ENCODE results near the gene MARS1.

The MARS1 gene

DNA sequence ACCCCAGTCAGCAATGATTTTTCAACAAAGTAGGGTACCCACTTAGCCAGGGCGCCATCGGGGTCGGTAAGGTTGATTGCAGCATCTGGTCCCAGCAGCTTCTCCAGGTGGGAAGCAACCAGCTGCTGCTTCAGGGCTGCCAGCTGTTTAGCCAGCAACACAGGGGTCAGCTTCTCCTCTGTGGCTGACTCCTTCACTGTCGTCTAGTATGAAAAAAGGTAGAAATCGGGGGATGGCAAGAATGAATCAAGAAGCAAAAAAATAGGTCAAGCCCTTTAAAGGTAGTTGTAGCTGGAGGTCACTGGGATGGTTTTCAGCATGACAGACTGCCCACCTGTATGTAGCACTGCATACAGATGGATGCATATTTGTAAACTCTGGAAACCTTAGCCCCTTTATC lies 46.4 kb downstream of the MARS1 start:
- no peak for DNase-seq

DNA sequence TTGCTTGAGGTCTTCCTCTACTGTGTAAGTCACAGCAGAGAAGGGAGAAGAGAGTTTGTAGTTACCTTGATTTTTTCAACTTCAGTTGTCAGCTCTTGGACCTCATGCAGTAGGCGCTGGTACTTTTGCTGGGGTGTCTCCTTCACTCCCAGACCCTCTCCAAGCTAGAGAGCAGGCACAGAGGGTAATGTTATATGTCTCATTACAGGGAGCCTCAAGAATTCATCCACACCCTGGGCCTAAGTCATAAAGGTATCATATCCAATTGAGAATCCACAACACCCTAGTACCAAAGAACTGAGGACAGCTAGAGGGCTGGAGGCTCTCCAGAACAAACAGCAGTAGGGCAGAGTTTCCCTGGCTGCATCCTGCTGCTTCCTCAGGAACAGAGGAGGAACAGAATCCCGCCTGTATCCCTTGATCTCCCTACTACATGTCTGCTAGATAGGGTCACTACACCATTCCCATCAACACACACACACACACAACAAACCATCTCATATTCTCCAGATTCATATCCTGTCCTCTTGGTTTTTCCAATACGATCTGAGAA lies 47.2 kb downstream of the MARS1 start:
- DNase-seq: no peak

DNA sequence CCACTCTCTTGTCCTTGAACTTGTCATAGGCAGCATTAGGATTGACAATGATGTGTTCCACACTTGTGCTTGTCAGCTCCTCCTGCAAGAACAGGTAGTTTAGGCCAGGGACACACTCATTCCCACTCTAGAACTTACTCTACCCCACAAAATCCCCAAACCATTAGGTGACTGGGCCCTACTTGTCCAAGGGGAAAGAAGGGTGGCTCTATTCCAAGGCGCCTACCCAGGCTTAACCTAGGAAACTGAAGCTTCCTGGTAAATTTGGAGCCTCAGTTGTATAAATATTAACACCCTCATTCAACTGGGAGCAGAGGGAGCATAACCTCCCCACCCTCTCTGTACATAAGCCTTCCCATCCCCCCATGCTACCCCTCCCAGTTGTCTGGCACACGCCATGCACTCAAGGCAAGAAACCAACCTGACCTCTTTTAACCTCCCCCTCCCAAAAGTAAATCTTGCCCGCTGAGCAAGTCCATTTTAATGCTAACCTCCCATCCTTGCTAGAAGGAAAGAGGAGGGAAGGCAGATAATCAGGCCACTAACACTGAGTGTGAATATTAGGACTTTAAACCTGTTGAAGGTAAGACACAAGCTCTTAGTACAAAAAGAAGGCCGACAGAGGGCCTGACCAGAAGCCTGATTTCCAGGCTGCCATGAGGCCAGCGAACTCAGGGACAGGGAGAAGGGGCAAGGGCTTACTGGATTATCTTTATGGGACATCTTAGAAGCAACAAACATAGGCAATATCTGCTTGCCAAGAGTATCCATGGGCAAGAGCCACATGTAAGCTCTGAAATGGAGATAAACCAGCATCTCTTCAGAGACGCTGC lies 48.1 kb downstream of the MARS1 start:
- DNase-seq: no peak

DNA sequence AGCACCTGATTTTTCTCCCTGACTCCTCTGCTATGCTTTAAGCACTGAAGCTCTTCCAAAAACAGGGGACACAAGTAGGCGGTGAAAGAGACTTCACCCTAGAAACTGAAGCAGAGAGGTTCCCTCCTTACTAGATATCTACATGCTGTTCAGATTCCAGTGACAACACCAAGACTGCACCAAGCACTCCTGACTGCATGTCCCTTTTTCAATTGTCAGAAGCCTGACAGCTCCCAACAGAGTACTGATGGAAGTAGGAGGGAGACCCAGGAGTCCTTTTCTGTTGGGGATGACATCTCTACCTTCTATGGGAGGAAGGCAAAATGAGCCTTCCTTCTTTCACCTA lies 48.7 kb downstream of the MARS1 start:
- DNase-seq: no peak

DNA sequence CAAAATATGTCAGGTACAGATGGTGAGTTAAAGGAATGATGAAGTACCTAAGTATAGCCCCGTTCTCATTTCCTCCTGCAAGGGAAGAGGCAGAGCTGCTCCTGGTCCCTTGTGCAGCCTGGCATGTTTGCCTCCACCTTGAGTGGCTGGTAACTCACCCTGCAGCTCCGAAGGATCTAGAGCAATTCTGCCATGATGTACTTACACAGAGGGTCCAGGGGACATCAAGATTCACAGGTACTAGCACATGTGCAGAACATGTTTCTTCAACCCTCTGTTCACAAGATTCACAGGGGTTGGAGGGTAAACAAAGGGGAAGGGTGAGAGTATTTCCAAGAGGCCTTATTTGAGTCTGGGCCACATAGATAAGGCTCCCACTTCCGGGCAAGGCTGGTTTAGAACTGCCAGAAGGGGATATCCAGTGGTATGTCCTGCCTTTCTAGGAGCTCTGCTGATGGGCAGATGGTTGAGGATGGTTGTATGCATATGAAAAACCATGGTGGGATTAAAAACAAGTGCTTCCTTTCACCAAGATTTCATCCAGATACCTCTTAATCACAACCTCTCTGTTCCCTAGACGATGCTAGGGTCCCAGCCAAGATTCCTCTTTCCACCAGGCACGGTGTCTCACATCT lies 51.4 kb downstream of the MARS1 start:
- DNase-seq: no peak

DNA sequence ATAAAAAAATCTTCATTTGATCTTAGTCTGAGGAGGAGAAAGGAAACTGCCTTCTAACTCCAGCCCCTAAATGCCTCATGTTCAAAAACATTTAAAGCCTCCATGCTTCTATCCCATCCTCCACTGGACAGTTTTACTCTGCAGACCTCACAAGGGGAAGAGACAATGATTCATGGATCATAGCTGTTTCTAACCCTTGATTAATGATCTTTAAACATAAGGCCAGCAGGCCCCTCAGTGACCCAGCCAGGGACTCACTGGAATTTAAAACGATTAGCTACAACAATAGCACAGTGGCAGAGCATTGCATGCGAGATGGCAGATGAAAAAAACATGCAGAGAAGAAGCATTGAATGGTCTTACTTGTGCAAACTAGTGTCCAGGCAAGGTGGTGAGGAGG lies 53.1 kb downstream of the MARS1 start:
- no peak for DNase-seq

DNA sequence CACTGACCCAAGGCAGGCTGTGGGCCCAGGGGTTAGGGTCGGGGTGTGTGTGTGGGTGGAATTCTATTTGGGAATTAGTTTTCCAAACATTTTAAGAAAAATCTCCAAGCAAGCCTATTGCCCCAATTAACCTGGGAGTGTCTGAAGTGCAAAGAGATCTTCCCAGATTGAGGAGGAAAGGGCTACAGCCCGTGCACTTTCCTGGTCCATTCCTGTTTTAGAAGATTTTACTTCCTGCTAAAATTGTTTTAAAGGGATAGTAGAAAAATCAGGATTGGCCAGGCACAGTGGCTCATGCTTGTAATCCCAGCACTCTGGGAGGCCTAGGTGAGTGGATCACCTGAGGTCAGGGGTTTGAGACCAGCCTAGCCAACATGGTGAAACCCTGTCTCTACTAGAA lies 53.8 kb downstream of the MARS1 start:
- DNase-seq: no peak

DNA sequence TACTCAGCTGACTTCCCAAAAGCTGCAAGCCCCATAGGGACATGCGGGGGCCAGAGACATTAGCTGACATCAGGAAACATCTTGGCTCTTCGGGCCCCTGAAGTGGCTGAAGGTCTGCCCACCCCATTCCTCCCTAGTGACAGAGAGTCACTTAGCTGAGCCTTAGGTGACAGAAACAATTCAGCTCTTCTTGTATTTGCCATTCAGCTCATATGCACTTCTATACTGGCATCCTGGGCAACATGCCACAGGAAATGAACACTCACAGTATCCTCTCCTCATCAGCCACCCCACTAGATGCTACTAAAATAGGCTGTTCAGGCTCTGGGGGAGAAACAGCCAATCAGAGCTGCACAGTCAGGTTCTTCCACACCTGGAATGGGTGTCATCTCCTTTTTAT lies 55.7 kb downstream of the MARS1 start:
- DNase-seq: no peak

DNA sequence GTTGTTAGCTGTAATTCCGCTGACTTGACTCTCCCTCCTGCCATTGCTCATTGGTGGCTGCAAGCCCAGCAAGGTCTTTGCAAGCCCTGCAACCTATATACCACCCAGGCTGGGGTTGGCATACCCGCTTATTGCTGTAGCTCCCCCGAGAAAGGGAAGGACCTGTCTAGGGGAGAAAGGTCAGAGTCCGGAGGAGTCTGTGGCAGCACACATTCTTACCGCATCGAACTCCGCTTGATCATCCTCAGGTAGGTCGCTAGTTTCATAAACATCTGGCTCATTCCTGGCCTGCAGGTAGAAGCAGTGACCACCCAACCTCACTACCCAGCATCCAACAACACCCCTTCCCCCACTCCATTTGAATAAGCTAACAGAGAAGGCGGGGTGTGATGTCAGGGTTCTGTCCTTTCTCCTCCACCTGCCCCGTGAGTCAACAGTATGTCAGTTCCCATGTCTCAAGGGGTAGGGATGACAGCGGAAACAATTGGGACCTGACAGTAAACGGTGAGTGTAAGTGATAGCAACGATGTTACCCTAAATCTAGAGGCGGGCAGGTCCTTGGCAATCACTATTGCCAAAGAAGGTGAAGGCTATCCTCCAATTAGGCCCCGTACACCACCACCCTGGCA lies 58.1 kb downstream of the MARS1 start:
- no peak for DNase-seq

DNA sequence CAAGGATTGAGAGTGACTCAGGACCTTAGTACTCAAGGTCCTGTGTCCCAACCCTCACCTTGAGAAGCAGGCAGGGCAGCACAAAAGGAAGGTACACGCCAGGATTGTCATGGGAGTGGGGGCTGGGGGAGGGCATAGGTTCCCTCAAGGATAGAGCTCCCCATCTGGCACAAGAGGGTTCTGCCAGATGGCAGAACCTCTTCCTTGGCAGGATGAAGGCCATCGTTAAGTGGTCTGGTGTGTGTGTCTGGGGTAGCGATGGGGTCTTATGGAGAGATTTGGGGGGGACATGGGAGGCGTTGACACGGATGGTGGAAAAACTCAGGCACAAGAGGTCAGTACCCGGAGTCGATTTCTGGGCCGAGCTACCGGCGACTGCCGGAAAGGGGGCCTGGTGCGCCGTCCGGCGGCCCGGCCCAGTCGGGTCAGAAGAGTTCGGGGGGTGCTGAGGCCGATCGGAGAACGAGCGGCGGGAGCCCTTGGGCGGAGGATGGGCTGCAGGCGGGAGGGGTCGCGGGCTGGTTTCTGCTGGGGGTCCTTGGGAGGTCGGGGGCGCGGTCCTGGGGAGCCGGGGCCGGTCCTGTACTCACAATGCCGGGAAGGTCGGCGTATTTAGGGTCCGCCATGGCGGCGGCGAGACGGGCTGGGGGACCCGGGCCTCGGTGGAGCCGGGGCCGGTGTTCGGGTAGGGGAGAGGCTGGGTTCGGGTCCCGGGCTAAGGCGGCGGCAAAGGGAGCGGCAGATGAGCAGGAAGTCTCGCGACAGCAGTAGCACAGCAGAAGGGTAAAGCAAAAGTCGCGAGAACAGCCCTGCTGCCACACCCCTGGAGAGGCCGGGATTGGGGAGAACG lies 58.8 kb downstream of the MARS1 start, which contains the start of gene DCTN2:
Gene DCTN2, minus strand, starts transcription at position 755 of the 850 bp plus-strand sequence. Its CDS starts 129 bp downstream, at position 626.
- DNase-seq: peak; percentile 89

DNA sequence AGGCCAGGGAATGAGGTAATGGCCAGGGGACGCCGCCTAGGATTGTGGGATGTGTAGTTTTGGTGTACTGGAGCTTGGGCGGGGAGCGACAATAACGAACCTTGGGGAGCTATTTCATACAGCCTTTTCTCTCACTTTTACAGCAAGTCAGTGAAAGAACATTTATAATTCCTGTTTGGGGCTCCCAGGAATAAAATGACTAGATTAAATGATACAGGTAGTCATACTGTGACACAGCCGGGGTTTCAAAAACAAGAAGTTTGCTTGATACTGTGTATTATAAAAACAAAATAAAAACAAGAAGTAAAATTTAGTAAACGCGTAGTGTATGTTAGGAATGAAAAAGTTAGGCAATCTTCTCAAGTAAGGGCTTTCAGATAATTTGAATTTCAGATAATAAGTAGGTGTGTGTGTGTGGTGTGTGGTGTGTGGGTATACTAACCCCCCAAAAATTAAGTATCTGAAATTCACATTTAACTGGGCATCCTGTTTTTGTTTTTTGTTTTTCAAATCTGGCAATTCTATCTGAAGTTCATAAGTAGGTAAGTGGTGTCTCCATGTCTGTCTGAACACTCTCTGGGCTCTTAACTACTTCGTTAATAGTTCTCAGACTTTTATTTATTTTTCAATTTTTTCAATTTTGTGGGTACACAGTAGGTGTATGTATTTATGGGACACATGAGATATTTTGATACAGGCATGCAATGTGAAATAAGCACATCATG lies 59.6 kb downstream of the MARS1 start:
- DNase-seq: no peak

DNA sequence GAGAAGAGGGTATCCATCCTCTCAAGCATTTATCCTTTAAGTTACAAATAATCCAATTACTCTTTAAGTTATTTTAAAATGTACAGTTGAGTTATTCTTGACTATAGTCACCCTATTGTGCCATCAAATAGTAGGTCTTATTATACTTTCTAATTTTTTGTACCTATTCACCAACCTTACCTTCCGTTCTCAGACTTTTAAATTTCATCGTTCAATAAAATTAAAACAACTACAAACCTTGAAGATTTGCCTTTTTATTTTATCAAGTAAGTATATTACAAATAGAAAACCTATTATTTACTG lies 60.1 kb downstream of the MARS1 start:
- DNase-seq: no peak

DNA sequence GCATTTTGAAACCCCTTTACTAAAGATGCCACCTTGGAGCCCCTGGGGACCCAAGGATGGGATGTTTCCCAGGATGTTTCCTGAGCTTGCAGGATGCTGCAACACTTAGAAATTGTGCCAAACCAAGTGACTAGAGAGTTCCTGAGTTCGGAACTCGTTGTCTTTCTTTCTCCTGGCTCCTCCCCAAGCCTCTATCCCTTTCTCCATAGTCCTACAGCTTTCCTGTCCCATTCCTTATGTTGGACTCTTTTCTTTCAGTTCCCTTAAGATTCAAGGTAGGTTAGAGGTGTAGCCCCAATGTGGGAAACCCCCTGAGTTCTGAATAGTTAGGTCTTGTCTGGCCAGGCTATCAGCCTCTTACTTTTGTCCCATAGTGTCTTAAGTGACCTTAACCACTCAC lies 60.6 kb downstream of the MARS1 start:
- DNase-seq: no peak

DNA sequence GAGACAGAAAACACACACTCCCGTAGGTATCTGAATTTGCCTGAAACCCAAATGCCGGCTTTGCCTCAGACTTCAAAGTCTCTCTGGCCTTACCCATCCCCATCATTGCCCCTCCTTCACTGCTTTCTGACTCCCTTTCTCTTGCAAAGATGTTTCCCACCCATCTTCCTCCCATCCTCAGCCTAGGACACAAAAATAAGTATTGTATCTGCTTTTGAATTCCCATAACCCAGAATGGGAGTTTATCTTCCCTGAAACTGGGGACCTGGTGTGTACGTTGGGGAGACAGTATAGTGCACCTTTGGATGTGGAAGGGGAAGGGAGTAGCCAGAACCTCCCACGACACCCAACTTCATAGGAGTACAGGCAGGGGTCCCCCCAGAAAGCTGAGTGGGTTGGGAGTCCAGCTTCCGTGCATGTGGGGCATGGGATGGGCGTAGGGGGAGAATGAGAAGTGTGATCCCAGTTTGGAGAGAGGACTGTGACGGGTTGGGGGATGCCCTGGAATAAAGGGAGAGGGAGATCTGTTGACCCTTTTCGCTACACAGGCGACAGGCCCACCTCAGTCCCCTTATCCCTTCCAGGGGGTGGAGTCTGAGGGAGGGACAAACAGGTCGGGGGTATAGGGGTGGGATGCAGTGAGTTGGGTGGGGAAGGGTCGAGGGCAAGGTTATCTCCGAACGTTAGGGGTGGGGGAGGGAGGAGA lies 61.5 kb downstream of the MARS1 start:
- no peak for DNase-seq

DNA sequence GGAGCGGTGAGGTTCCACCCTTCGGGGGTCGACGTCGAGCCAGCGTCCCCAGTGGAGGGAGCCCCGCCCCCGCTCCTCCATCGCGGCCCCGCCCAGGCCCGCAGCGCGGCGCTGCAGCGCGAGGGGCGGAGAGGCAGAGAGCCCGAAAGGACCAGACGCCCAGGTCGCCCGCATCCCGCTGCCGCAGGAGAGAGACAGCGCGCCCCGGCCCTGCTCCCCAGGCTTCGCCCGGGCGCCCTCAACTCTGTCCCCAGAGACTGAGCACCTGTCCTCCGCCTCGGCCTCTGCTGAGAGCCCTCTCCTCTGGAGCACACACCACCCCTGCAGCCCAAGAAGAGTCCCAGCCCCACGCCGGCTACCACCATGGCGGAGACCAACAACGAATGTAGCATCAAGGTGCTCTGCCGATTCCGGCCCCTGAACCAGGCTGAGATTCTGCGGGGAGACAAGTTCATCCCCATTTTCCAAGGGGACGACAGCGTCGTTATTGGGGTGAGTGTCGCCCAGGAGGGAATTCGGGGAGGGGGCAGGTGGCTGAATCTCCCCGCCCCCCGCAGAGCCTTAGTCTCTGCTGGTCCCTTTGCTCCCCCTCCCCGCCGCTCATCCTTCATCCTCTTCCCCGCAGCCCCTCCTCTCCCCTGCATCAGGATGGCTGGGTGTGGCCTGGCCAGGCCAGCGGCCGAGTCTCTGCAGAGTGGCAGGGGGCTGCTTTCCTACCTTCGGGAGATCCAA lies 62.2 kb downstream of the MARS1 start, which contains the start of gene KIF5A:
Gene KIF5A, plus strand, starts transcription at position 136 of the 732 bp plus-strand sequence. Its CDS starts 228 bp downstream, at position 364.
- peak; percentile 62 for DNase-seq

DNA sequence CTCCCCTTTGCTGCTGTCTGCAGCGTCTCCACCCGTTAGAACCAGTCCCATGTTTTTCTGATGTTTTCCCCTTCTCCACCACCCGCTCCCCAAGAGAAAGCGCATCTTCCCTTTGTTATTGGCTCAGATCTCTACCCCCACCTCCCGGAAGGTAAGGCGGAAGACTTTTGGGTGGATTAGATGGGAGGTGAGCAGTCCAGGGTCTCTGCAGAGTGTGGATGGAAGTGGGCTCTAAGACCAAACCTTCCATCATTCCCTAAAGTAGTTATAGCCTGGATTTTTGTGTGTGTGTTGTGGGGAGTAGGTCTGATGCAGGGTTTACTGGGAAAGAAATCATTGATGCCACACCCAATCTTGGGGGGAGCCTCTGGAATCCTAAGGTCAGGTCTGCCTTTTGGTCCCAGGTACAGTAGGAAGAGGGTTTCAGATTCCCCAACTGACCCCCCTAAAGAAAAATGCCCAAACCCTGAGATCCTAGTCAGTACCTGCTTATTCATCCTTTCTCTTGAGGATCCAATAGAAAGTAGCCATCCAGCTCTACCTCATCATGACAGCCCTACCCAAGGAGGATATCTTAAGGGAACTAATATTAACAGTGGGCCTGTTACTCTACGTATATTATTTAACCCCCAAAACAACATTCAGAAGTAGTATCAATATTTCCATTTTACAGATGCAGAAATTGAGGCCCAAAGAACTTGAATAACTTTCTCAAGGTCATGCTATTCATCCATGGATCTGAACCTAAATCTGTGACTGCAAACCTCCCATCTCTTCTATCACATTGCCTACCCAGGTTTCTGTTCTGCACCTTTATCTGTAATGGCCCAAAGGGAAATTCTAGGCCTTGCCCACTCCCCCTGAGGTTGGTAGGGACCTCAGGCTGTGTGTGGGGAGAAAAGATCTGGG lies 63.0 kb downstream of the MARS1 start:
- no peak for DNase-seq

DNA sequence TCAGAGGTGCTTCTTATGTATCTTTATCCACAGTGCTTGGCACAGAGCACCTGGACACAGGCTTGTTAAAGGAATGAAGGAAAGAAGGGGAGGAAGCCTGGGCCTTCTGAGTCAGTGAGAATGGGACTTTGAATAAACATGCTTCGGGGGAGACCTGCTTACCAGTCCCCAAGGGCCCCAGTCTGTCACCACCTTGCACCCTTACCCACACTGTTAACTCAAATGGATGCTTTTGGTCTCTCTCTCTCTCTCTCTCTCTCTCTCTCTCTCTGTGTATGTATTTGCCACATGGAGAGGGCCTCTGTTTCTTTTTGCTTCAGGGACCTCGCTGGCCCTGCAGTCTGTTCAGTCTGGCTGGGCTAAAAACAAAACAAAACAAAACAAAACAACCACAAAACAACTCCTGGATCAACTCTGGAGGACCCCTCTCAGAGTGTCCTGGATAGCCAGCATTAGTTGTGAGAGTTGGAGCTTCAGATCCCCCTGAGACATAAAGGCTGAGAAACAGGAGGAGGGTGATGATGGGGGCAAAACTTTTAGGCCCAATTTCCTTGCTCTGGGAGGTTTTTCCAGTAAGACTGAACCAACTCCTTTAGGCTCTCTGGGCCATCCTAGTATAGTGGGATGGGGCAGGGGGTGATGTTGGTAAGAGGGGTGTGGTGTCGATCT lies 63.9 kb downstream of the MARS1 start:
- DNase-seq: no peak

DNA sequence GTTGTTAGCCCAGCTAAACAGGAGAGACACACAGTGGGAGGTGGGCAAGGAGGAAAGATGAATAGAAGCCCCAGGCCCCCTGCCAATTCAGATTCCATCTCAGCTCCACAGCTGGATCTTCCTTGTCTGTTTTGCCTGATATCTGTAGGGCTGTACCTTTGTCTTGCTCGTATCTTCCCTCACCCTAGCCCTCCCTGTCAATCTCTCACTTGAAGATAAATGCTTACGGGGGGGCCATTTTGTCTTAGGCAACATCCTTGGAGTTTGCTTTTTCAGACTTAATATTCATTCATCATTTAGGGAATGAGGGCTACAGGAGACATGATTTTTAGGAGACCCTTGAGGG lies 64.4 kb downstream of the MARS1 start:
- no peak for DNase-seq

DNA sequence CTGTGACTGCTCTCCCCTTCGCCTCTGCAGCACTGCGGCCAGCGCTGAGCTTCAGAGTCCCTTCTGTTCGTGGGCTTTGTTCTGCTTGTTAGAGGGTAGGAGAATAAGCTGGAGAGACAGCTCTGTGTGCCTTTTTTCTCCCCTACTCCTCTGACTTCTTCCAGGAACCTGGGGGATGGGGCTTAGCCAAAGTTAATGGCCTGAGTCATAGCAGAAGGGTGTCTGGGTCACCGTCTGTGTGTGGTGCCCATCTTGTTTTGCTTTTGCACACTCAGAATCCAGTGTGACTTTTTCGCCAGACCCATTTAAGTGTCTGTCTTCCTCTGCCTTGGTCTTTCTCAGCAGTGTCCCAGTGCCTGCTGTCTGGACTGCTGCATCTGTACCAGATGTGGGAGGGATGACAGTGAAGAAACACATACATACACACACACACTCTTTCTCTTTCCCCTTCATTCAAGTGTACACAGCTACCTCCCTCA lies 65.0 kb downstream of the MARS1 start:
- no peak for DNase-seq
